SIG-M5 treated with dmso at 0.1 percent for 504 hours (cell line): ENCODE data around the gene EPB42.

Source experiments
- DNase-seq: peaks from one replicate; lab custom pipeline; 2025; ENCODE audit not compliant: unreplicated experiment; lab: John Stamatoyannopoulos, UW

Gene EPB42

DNA sequence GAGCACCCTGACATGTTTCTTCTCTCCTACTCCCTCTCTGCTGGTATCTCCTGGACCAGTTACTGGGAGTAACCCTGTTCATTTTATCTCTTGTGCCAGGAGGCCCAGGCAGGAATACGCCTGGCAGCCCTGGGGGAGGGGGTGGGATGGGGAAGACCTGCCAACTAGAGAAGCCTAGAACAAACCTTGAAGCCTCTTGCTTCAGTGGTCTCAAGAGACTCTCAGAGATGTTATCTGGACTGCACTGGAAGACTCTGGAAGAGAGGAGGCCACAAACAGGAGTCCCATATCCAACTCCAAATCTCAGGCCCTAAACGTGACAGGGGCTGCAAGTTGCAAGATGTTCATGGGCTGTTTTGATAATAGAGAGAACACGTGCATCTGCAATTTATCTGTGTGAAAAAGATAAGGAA is at the start of gene EPB42:
TSS of gene EPB42 (minus strand) at position 28 of the 413 bp plus-strand sequence. CDS start 193 bp downstream, outside the sequence.
- DNase-seq: no peak

DNA sequence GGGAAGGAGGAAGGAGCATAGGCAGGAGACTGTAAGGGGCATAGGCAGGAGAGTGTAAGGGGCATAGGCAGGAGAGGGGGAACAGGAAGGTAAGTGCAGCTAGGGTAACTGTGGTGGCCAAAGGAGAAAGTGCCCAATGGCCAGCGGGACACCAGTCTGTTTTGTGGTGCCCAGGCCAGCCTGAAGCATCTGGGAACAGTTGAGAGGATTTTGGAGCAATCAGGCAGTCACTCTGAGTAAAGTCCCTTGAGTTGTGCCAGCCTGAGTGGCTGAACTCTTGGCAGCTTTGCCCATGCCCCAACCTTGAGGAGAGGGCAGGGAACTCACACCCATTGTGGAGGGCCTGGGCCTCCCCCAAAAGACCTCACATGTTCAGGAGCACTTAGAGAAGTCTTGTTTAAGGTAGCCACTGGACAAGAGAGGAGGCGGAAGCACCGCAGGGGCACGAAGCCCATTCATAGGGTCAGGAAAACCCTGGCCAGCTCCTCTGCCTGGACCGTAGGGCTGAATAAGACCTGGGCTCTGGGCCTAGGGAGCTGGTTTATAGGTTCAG is 49.4 kb upstream of the EPB42 start:
- DNase-seq: no peak

DNA sequence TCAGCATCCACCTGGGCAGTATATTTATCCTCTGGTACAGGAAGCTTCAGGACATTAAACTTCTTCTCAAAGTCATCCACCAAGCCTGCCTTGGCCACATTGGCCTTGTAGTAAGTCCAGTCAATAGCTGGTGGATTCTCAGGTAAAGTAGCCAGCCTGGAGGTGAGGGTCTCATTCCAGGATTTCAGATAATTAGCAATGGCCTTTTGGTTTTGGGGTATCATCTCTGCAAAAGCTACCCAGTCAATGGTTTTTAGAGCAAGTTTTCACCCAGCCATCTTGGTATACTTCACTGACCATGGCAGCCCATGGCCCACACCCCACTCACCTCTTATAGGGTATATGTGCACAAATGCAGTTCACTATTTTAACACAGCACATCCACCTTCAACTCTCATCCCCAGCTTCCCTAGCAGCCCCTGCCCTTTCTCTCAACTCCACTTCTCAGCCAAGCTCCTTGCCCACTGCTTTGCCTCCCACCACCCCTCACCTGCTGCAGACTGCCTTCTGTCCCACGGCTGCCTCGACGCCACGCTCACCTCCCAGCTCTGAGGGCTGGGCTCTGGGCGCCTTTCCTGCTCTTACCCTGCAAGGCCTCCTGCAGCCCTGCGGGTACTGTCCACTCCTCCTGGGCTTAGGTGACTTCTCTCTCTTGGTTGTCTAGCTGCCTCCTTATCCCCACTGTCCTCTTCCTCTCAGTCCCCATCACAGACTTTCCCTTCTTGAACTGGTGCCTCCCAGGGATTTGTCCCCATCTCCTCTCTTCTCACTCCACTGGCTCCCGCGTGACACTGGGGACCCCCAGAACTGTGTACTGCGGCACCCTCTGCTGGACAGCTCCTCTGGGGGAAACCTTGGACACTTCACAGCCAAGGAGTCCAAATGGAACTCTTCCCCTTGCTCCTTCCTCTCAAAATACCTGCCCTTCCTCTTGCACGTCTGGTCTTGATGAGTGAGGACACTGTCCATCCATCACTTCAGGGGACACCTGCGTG is 47.6 kb upstream of the EPB42 start:
- DNase-seq: peak; percentile 8

DNA sequence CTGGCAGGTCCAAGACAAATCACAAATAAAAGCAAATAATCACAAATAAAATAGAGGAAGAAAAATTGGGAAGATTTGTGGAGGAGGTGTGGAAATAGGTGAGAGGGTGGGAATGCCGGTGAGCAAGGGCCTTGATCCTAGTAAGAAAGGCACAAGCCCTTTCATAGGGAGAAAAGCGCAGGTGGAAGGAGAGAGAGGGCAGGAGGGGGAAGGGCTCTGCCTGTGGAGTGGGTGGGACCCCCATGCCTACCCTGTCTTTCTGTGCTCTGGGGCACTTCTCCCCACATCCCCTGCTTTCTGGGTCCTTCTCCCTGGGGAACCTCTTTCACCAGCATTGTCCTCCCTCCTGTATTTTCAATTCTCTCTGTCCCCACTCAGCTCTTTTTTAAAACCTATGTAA is 46.6 kb upstream of the EPB42 start:
- no peak for DNase-seq

DNA sequence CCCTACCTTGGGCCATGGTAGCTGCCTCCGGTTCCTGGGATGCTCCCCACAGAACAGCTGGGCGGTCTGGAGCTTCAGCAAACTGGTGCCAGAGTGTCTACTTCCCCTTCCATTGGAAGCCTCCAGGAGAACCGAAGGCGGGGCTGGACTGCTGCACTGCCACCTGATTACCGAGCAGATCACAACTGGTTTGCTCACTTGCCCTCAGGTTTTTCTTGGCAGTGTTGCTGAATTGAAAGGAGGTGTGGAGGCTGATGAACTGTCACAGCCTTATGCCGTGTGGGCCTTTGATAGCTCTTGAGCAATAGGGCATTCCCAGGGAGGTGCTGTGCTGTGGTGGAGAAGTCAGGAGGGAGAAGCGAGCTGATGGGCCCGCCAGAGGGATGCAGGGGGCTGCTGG is 46.0 kb upstream of the EPB42 start, which contains the start of gene TGM5:
TSS of gene TGM5 (minus strand) at position 95 of the 400 bp plus-strand sequence. CDS start at position 16, 79 bp downstream.
- DNase-seq: no peak

DNA sequence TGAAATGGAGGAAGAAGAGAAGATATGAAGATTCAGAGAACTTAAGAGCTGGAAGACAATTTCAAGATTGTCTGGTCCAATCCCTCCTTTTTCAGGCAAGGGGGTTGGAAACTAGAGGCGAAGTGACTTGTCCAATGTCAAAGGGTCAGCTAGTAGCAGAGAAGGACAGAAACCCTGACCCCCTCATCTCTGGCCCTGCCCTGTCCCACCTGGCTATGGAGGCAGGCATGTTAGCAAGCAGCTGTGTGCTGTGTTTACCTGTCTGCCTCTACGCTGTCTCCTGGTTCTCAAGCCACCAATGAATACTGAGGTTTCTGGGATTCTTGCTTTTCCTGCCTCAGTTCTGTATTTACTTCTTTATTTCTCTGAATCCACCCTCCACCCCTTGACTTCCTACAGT is 45.6 kb upstream of the EPB42 start:
- no peak for DNase-seq

DNA sequence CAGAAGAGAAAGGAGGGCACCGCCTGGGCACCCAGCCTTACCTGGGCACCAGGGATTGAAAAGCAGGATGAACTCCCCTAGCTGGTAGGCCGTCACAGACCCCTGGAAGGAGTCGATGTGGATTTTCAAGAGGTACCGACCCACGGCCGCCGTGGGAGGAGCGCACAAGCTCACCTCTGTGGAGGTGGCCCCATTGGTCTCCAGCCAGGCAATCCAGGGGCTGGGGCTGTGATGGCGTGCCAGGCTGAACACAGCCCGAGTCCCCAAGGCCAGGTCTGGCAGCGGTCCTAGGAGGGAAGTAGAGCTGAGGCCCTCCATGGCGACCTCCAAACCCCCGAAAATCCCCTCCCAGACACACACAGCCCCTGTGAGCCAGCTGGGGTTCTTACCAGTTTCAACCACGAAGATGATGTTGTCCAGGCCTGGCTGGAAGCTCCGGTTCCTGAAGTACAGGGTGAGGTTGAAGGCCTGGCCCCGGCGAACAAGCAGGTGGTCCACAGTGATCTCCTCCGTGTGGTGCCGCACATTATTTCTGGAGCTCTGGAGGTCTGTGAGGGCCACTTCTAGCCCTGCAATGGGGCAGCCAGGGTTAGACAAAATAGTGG is 39.3 kb upstream of the EPB42 start:
- no peak for DNase-seq

DNA sequence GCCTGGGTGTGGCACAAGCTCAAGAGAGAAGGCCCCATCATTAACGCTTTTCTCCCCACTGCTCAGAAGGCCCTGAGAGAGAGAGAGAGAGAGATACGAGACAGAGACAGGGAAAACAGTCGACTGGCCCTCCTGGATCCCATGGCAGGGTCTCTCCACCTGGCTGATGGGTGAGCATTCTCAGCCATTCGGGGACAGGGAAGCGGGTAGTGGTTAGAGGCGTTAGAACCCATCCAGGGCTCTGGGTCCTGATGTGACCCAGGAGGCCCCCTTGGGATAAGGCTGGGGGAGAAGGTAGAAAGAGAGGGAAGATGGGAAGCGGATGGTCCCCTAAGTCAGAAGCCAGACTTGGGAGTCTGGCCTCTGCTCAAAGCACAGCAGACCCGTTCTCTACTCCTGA is 38.0 kb upstream of the EPB42 start:
- DNase-seq: no peak

DNA sequence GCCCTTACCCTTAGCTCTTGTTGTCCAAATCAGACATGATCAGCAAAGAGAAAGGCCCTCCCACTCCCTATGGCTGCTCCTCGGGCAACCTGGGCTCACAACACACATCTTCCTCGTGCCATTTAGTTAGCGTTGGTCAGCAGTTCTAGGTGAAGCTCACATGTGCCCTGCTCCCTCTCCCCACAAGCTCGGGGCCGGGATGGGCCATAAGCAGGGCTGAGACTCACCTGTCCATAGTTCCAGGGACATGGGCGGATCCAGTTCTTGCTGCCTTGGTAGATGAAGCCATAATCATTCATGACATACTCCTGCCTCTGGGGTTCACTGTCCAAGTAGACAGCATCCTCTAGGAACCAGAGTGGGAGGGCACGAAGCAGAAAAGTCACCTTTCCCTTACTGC is 35.5 kb upstream of the EPB42 start:
- DNase-seq: no peak

DNA sequence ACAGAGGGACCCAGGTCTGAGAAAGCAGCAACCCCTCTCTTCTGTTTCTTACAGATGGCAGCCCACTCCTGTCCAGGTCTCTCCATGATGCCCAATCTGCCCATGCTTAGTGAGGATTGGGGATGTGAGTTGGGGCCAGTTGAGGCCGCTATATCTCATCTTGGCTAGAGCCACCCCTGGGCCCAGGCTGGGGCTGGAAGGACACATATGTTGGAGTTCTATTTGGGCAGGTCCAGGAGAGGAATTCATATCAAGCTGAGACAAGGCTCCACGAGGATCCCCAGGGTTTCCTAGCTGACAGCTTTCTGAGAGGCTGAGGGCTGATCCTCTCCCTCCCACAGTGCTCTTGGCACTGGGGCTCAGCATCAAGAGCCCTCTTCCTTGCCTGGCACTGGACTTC is 34.6 kb upstream of the EPB42 start:
- DNase-seq: no peak

DNA sequence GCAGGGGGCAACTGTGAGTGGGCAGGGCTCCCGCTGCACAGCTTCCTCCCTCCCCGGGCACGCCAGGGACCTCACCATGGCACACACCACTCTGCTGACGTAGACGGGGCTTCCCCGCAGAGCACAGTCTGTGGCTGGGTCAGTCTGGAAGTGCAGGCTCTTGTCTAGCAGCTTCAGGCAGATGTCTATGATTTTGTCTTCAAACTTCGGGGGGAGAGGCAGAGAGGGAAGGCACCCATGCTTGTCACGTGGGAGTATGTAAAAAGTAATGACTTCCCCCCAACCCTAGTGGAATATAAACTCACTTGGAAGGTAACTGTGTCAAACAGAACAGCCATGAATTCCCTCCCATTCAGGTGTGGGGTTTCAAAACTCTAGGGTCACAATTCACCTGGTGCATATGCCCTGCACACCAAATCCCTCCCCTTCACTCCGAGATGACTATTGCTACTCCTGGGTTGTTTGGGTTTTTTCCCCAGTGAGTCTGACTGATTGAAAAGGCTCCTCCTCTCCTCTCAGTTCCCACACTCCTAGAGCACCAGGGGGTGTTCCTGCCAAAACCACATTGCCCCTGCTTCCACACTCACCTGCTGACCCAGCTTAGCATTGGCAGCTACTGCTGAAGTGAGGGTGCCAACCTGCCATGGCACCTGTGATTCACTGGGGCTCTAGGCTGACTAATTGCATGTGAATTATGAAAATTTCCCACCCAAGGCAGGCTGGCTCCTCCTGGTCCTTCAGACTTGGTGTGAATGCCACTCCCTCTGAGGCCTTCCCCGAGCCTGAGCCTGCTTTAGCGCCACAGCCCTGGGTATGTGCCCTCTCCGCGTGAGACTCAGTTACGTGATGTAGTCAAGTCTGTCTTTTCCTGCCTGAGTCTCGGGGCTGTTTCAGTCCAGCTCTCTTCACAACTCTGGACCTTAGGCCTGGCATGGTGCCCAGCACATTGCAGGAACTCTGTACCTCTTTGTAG is 32.9 kb upstream of the EPB42 start:
- DNase-seq: no peak

DNA sequence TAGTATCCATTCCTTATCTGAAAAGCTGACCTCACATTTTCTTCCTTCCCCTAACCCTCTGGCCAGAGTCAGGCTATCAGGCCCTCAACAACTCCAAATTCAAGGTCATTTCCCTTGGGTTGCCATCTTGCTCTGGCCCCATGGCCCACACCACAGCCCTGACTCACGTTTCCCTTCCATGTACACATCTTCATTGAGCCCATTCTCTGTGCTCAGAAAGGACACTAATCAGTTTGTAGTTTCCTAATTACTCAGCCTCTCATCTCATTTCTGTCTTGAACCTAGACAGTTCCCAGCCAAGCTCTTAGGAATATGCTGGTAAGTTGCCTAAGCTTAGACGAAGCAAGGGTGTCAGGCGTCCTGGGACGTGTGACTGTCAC is 31.0 kb upstream of the EPB42 start:
- no peak for DNase-seq

DNA sequence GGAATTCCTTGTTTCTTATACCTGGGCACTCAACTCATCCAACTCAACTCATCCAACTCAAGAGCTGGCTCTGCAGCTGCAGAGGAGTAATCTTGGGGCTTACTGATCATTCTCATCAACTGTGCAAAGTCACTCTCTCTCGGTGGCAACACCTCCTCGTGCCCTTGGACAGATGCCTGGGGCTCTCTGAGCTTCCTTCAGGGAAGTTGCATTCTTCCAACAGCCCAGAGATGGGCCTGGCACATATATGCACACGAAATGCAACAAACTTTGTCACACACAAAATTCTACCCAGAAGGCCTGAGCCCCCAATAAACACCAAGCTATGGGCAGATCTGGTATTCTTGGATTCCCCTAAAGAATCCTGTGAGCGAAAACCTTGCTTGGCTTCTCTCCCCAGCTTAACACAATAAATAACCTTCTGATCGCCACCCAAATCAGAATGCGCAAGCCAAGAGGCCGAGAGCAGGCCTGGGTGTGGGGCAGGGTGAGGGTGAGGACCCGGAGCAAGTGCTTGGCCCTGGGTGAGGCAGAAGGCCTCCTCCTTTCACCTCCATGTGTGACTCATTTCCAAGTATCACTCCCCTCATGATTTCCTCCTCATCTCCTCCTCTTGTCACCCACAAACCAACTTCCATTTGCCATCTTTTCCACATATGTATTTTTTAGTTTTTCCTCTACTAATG is 30.5 kb upstream of the EPB42 start:
- DNase-seq: no peak

DNA sequence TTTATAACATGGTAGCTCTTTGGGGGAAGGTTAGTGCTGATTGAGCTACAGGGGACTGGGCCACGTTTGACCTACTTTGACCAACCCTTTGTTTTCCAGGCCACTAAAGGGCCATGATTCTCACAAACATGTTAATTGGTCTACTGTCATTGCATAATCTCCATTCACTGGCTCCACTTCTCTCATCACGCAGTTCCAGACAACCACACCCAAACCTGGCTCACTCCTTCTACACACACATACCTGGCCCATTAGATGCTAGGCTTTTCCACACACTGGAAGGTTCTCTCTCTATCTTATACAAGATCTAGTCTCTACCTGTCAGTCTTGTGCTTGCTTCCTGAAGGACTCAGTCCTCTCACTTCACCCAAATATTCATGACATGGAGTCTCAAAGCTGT is 30.0 kb upstream of the EPB42 start:
- no peak for DNase-seq

DNA sequence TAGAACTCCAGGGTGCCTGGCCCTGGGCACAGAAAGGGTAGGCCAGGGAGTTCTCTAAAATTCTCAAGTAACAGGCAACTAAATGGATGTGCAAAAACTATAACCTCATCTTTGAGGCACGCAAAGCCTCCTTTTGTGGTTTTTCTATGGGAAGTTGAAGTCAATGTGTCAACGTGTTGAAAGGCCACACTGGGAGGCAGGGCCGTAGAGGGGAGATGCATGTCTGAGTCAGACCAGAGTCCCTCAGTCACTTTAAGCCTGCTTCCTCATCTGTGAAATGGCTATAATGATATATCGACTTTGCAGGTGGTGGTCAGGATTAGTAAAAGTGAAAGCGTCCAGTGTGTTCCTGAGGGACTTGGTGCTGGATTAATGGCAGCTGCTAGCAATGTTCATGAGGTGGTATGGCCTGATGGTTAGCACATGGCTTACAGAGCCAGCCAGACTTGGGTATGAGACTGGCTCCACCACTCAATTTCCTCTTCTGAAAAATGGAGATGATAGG is 28.9 kb upstream of the EPB42 start:
- DNase-seq: peak; percentile 95

DNA sequence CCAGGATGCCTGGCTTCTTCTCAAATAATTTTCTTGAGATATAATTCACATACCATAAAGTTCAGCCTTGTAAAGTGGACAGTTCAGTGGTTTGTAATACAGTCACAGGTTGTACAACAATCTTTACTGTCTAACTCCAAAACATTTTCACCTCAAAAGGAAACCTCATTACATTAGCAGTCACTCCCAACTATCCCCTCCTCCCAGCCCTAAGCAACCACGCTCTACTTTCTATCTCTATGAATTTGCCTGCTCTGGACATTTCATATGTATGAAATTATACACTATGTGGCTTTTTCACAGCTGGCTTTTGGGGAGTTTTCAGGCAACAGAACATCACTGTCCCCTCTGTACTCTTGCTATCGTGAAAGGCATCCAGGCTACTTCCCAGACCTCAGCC is 28.4 kb upstream of the EPB42 start:
- no peak for DNase-seq

DNA sequence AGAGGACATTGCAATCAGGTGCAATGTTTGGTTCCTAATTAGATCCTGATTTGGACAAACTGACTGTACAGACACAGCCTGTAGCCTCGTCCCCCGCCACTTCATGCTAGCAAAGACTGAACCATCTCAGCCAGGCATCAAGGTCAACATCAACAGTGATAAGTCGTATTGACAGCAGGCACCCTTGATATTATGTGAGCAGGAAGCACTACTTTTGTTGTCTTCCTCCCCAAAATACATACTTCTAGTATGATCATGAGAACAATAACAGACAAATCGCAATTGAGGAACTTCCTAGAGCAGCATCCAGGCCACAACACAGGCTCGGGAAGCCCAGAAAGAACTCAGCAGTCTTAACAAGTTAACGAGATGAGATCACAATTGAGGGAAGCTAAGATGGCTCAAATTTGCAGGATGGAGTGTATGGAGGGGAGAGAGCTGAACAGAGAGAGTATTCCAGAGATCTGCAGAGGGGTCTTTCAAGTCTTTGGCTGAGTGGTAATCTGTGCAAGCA is 25.5 kb upstream of the EPB42 start:
- DNase-seq: no peak

DNA sequence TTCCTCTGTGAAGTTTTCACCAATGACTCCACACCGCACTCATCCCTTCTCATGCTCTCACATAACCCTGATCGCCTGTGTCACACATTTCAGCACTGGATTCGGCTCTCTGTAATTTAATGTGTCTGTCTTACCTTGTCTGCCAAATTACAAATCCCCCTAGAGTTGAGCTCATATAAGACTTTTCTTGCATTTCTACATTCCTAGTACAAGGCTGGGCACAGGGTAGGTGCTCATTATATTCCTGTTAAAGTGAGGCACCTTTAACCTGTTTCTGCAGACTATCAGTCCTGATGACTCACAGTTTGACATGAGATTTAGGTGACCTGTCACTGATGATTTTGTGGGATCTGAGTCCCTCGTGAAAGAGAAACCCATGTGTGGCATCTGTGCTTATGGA is 23.3 kb upstream of the EPB42 start:
- no peak for DNase-seq

DNA sequence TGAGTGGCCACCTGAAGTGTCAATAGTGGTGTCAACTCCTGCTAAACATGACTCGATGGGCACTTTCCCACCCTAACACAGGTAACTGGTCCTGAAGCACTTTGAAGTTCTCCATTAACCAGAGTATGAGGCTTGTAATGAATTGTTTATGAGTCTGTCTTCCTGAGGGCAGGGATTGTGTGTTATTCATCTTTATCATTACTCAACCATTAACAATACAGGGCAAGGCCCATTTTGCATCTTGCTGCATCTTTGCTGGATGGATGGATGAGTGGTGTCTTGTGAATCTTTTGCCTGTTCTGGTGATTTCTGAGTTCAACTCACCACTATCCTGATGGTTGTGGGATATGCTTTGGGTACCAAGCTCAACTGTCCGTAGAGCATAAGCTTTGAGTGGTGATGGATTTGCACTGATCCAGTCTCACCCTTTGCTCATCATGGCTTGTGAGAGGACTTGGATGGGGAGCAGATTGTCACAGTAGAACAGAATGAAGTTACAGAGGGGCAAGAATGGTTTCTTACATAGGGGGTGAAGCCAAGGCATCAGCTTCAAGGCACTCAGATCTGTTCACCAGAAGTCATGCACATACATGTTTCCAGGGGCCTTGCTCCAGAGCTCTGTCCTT is 22.3 kb upstream of the EPB42 start:
- no peak for DNase-seq
